ENCODE data around the gene LUZP2.

LUZP2 gene

DNA sequence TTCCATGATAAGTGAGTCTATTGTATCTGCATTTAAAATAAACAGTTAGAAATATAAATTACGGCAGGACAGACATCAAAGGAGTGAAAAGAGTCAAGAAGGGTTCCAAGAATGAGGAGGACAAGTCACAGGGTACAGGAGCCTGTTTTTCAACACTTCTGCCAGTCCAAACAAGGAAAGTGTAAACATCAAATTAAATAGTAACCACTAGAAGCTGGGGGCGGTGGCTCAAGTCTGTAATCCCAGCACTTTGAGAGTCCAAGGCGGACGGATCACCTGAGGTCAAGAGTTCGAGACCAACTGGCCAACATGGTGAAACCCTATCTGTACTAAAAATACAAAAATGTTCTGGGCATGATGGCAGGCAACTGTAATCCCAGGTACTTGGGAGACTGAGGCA is 219.6 kb downstream of the LUZP2 start:
- DNase-seq (ENCODE audit: low read depth): no peak

DNA sequence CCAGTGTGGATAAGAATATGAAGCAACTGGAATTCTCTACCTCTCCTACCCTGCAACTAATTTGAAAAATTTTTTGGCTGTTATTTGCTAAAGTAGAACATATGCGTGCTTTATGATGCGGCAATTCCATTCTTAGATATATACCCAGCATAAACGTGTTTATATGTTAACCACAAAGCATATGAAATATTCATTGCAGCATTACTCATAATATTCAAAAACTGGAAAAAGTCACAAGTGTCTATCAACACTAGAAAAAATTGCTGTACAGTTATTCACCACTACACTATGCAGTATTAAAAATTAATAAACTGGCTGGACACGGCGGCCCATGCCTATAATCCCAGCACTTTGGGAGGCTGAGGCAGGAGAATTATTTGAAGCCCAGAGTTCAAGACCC is 226.4 kb downstream of the LUZP2 start:
- no peak for DNase-seq (ENCODE audit: low read depth)

DNA sequence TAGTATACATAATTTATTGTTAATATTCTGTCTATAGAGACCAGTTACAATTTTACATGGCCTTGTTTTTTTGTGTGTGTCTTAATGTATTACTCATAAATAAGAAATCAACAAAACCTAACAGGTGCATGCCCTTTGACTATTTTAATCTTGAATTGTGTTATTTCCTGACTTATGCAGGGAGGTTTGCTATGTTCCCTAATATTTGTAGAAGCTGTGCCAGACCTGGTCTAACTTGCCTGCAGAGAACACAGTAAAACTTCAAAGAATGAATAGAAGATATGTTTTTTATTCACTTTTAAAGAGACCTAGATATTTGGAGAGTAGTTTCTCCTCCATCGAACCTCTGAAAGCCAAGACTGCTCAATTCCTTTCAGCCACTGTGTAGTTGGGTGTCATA is 234.7 kb downstream of the LUZP2 start:
- DNase-seq (ENCODE audit: low read depth): no peak

DNA sequence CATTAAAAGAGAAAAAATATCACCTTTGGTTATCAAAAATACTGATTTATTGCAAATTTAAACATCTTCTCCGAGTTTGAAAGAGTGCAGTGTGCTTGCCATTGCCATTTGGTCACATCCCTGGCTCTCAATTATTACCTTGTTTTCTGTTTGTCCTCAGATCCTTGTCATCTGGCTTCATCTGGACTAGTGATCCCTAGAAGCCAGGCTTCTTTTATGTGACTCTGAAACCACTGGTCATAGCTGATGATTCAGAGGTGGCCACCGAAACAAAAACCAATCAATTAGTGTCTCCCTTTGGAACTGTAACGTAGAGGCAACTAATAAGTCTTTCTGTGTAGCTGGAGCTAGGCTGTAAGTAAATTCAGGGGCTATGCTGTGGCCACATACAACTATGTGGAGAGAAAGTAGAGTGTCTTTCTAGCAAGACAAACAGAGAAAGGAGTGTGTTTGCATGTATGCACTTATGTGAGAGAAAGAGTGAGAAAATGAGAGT is 237.9 kb downstream of the LUZP2 start:
- DNase-seq (ENCODE audit: low read depth): no peak

DNA sequence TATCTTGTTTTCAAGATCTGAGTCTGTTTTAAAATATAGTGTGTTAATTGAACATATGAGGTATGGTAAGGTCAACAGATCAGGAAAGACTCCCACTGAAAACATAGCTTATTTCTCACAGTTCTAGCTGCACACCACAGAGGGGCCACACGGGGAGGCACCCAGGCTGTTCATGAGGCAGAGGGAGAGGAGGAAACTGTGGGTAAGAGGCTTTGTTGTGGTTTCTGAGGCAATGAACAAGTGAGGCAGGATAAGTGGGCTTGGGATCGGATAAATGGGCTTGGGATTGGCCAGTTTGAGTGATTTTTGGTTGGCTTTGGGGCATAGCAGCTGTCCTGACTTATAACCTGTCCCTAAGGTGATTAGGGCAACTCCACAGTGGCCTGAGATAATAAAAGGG is 242.1 kb downstream of the LUZP2 start:
- no peak for DNase-seq (ENCODE audit: low read depth)

DNA sequence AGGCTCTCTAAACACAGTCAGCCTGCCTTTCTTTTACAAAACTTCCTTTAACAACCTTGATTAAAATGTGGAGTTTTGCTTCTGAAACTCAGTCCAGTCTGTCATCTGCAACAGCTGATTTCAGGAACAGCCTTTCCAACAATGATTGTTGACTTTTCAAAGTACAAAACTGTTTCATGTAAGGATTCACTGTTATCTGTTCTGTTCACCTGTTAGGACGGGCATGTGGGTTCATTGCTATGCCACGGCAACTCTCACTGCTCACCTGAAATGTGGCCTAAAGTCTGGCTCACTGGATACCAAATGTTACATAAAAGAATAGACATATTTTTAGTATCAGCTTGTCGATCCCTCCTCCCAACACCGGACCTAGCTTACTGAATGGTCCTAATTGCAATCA is 242.8 kb downstream of the LUZP2 start:
- DNase-seq (ENCODE audit: low read depth): no peak

DNA sequence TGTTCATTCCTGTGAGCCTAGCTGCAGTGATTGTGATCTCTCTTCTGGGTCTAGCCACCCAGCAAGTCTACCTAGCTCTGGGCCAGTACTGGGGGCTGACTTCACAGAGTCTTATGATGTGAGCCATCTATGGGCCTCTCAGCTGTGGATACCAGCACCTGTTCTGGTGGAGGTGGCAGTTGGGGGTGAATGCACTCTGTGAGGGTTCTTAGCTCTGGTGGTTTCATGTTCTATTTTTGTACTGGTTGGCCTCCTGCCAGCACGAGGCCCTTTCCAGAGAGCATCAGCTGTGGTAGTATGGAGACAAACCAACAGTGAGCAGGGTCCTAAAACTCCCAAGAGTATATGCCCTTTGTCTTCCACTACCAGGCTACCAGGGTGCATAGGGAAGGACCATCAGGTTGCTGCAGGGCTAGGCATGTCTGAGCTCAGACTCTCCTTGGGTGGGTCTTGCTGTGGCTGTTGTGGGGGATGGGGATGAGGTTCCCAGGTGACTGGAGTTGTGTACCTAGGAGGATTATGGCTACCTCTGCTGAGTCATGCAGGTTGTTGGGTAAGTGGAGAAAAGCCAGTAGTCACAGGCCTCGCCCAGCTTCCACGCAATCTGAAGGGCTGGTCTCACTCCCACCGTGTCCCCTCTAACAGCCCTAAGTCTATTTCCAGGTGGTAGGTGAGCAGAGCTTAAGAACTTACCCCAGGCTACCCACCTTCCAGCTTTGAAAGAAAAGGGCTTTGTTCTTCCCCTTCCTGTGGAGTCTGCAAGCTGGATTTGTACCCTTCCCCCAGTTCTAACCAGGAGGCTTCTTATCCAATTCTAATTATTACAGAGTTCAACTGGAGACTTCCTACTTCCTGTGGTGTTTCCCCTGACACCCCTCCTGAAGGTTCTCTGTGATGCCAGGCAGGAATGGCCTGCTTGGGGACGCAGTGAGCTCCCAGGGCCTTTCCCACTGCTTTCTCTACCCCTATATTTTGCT is 250.7 kb downstream of the LUZP2 start:
- DNase-seq (ENCODE audit: low read depth): no peak

- DNase-seq (ENCODE audit: low read depth): no peak
Observed at GRCh38 chr11:24748261-24748660, 251.4 kb downstream of the LUZP2 start.

- no peak for DNase-seq (ENCODE audit: low read depth)
Observed at GRCh38 chr11:24754406-24754805, 257.6 kb downstream of the LUZP2 start.

- no peak for DNase-seq (ENCODE audit: low read depth)
Observed at GRCh38 chr11:24755260-24755839, 258.5 kb downstream of the LUZP2 start.

- DNase-seq (ENCODE audit: low read depth): no peak
Observed at GRCh38 chr11:24759742-24760141, 262.9 kb downstream of the LUZP2 start.

GRCh38 chr11:24760681-24761080 is 263.8 kb downstream of the LUZP2 start:
- no peak for DNase-seq (ENCODE audit: low read depth)

DNA sequence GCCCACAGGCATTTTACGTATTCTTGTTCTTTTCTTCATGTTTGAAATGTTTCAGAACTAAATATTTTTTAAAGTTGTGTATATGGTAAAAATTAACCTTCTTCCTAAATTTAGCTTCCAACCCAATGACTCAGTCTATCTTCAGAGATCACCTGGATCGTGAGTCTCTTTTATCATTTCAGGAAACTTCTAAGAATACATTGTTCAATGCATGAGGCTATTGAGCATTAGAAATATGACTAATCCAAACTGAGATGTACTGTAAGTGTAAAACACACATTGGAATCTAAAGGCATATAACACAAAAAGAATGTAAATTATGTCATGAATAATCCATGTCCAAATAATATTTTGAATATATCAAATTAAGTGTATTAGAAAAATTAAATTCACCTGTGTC is 265.2 kb downstream of the LUZP2 start:
- DNase-seq (ENCODE audit: low read depth): no peak

DNA sequence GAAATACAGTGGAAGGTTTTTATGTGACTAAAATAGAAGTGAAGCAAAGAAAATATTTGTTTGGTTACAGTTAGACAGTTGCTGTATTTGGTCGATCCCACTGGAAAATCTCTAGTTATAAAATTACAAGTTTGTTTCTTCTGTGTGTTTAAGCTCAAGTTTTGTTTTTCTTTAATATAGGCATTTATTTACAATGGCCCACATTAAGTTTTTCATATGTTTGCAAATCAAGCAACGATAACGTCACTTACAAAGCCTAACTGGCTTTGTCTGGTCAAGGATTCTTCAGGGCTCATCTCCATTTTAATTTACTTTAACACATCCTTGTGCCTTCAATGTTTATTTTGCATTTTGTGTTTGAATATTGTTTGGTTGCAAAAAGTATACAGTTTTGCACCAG is 270.6 kb downstream of the LUZP2 start:
- DNase-seq (ENCODE audit: low read depth): no peak

- DNase-seq (ENCODE audit: low read depth): no peak
Observed at GRCh38 chr11:24773322-24773721, 276.5 kb downstream of the LUZP2 start.

- no peak for DNase-seq (ENCODE audit: low read depth)
Observed at GRCh38 chr11:24779791-24780190, 282.9 kb downstream of the LUZP2 start.

- no peak for DNase-seq (ENCODE audit: low read depth)
Observed at GRCh38 chr11:24781288-24781687, 284.4 kb downstream of the LUZP2 start.

DNA sequence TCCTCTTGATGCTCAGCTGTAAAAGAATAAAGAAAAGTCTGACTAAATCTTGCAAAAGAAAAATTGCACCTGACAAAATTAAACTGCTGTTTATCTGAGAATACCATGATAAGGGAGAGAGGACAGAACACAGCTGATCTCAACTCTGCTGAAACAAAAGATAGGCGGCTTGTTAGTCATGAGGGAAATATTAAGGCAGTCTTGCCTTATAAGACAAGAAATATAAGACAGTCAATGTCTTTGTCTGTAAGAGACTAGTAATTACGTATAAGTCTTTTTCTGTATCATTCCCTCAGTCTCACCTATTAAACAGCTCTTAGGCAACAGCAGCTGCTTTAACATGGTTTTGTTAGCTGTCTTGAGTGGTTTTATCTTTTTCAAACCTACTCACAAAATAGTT is 296.6 kb downstream of the LUZP2 start:
- no peak for DNase-seq (ENCODE audit: low read depth)

DNA sequence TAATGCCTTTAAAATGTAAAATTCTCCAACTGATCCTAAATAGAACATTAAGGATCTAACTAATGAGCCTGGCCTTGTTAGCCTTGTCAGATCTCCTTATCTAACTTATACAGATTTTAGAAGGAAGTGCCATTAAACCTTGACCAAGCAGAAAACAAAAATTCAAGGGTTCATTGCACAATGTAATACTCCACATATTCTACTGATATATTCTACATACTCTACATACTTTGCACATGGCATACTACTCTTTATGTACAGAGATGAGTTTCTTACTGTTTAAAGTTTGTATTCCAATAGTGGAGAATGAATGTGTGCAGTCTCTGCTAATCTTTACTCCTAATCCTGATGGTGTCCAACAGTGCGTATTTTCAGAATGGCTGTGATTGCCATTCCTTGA is 297.2 kb downstream of the LUZP2 start:
- no peak for DNase-seq (ENCODE audit: low read depth)

DNA sequence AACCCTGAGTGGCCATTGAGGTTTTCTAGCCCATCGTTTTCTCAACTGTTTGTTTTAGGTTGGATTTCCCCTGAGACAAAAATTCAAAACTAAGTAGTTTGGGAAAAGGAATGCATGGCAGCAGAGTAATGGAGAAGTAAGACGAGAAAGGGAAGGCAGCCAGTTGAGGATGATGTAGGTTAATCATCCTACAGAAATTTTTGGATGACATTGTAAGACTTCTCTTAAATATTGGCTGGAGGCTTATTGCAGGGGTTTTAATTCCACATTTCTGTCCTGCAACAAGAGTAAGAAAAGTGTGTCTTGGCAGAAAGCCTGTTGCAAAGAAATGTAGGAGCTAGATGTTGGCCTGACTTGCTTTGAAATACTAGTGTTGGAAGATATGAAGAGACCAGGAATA is 308.8 kb downstream of the LUZP2 start:
- DNase-seq (ENCODE audit: low read depth): no peak

GRCh38 chr11:24808173-24808572 is 311.3 kb downstream of the LUZP2 start:
- no peak for DNase-seq (ENCODE audit: low read depth)

- no peak for DNase-seq (ENCODE audit: low read depth)
Observed at GRCh38 chr11:24819006-24819405, 322.2 kb downstream of the LUZP2 start.

DNA sequence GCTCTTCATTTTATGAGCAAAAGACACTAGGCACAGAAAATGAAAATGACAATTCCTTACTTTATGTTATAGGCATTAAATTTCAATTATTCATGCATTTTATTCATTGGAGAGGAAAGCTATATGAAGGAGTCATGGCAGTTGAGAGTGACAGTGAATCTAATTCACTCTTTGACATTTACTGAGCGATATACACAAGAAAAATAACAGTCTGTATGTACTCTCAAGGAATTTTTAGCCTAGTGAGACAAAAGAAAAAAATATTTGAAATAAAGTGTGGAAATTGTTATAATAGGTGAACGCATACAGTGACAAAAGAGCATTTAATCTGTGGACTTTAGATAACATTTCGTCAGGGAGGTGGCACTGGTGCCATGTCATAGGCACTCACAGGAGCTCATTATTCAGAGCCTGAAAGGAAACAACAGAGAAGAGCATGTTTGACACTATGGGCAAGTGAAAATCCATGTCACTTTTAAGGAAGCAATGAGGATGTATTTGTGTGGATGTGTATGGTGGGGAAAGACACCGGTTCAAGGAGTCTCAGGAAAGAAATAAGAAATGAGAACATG is 323.1 kb downstream of the LUZP2 start:
- no peak for DNase-seq (ENCODE audit: low read depth)
